Gastrocnemius medialis (tissue), 4 donors: ENCODE measurements around the gene INF2. TPM values are rescaled to one million over a fixed set of nuclear protein-coding genes. Genes with fewer than 3 reads are reported as not detected.

ENCODE experiments used
- ATAC-seq, 2 donors: fragments of 150-250 bp; one replicate each; pipeline ENCODE4 v1.9.1; 2016
- DNase-seq, 2 donors: peaks; one replicate each; pipeline ENCODE4 v3.0.0-alpha.2; 2019
- H3K27ac ChIP-seq, 4 donors: fragments of 200-600 bp; sonication (generic); 1 replicate in 1 of 4; 2 replicates in 3 of 4; pipeline ENCODE4 v1.5.1; 2016 to 2018; ENCODE audit warnings: mild to moderate bottlenecking in 2 of 4, moderate library complexity in 1 of 4
- H3K27me3 ChIP-seq, 3 donors: fragments of 200-600 bp; sonication (generic) in 2 of 3; 1 replicate in 1 of 3; 2 replicates in 2 of 3; pipeline versions ENCODE4 v1.5.1 to v1.6.0; 2016 to 2019; ENCODE audit warnings: mild to moderate bottlenecking in 1 of 3, moderate library complexity in 1 of 3
- H3K36me3 ChIP-seq, 2 donors: fragments of 200-600 bp; sonication (generic) in 1 of 2; one replicate each; pipeline ENCODE4 v1.5.1; 2017 to 2018
- H3K4me1 ChIP-seq, 2 donors: fragments of 200-600 bp; sonication (generic) in 1 of 2; one replicate each; pipeline ENCODE4 v1.5.1; 2016 to 2017; ENCODE audit warnings: mild to moderate bottlenecking in 2 of 2
- H3K4me3 ChIP-seq, 4 donors: fragments of 200-600 bp; sonication (generic) in 3 of 4; 1 replicate in 1 of 4; 2 replicates in 3 of 4; pipeline ENCODE4 v1.5.1; 2016 to 2019; ENCODE audit warnings: mild to moderate bottlenecking in 2 of 4
- H3K9me3 ChIP-seq, 3 donors: fragments of 200-600 bp; sonication (generic) in 2 of 3; 1 replicate in 1 of 3; 2 replicates in 2 of 3; pipeline ENCODE4 v1.5.1; 2016 to 2019
- CTCF ChIP-seq, 5 experiments: fragments of 450-650 bp in 3 of 5; fragments of 200-600 bp in 2 of 5; sonication (generic) in 2 of 5; IDR thresholded peaks in 4 of 5; conservative IDR thresholded peaks in 1 of 5; 1 replicate in 4 of 5; 2 replicates in 1 of 5; pipeline ENCODE4 v1.5.1; 2016 to 2019; ENCODE audit warnings: antibody characterized with exemption in 5 of 5, mild to moderate bottlenecking in 3 of 5, moderate library complexity in 3 of 5
- POLR2A ChIP-seq, 2 donors: fragments of 450-650 bp; IDR thresholded peaks; one replicate each; pipeline ENCODE4 v1.6.1; 2017; ENCODE audit warnings: antibody characterized with exemption in 2 of 2, mild to moderate bottlenecking in 2 of 2, moderate library complexity in 2 of 2
- in situ Hi-C, 4 donors: fragments of 200-750 bp; cut with MboI; loops; one replicate each; pipeline versions ENCODE4 v1.15.0 to v1.8.0; 2017; ENCODE audit warnings: low sequenced_read_pairs in 4 of 4
- intact Hi-C: fragments of 100-400 bp; cut with DNase I; formaldehyde crosslinking; loops from one replicate; pipeline ENCODE4 v1.15.1; 2023; ENCODE audit warnings: low total_unique reads
- total RNA-seq, 4 donors: library from RNA; depleted of rRNA; stranded (reverse); fragments of >200 nt; gene quantifications; one replicate each; pipeline versions ENCODE4 v1.1.0 to v1.2.3, GENCODE V29; 2016

The INF2 gene
- total RNA-seq, 4 donors from 2014 or later = 11.6 to 34.6 (median 19.7) TPM

- DNase-seq = no peak
- Histone ChIP-seq H3K9me3 (no peaks in the 10 kb centered on the region), H3K4me3 (no peak overlapping the region), H3K36me3 (no peaks in the 10 kb centered on the region), H3K4me1 (peaks cover 18 to 28% of the 10 kb centered on the region in 2 donors), H3K27me3 (no peaks in the 10 kb centered on the region), H3K27ac (no peak overlapping the region)
- intact Hi-C loops = no loop called here
- no peak for ATAC-seq
- TF ChIP-seq CTCF (IDR thresholded peaks at IDR 0.05 in 4 of 5, conservative IDR thresholded peaks at IDR 0.05 in 1 of 5) (no peak), POLR2A (IDR thresholded peaks at IDR 0.05) (no peak)
- in situ Hi-C loops = no loop called here
Observed at GRCh38 chr14:104676130-104676693, 13.2 kb upstream of the INF2 start.

- DNase-seq = no peak
- H3K27me3 ChIP-seq = no peaks in the 10 kb centered on the region
- H3K36me3 ChIP-seq = no peaks in the 10 kb centered on the region
- TF ChIP-seq CTCF (IDR thresholded peaks at IDR 0.05 in 4 of 5, conservative IDR thresholded peaks at IDR 0.05 in 1 of 5) = no peak
- TF ChIP-seq POLR2A (IDR thresholded peaks at IDR 0.05) = no peak
- H3K27ac ChIP-seq = peak overlapping the region; percentile 72 to 84 (median 83)
- in situ Hi-C loops (no loop called here), intact Hi-C loops (no loop called here)
- no peak for ATAC-seq
- H3K4me1 ChIP-seq = peaks cover 25 to 35% of the 10 kb centered on the region in 2 donors
- peak overlapping the region; percentile 56 to 67 (median 58) for H3K4me3 ChIP-seq
- no peaks in the 10 kb centered on the region for H3K9me3 ChIP-seq
Observed at GRCh38 chr14:104676694-104677511, 12.5 kb upstream of the INF2 start.

- DNase-seq (peak; percentile 49 to 54), ATAC-seq (peak; percentile 49 to 64)
- TF ChIP-seq CTCF (IDR thresholded peaks at IDR 0.05 in 4 of 5, conservative IDR thresholded peaks at IDR 0.05 in 1 of 5) = no peak
- peak; percentile 33 to 51 for TF ChIP-seq POLR2A (IDR thresholded peaks at IDR 0.05)
- no peaks in the 10 kb centered on the region for H3K36me3 ChIP-seq
- intact Hi-C loops = no loop called here
- peak overlapping the region; percentile 56 to 67 (median 58) for H3K4me3 ChIP-seq
- H3K27ac ChIP-seq = peak overlapping the region; percentile 72 to 84 (median 83)
- H3K4me1 ChIP-seq = peaks cover 31 to 40% of the 10 kb centered on the region in 2 donors
- in situ Hi-C loops = no loop called here
- H3K9me3 ChIP-seq = no peaks in the 10 kb centered on the region
- no peaks in the 10 kb centered on the region for H3K27me3 ChIP-seq
Observed at GRCh38 chr14:104677512-104678332, 11.7 kb upstream of the INF2 start.

GRCh38 chr14:104678346-104678745, 11.1 kb upstream of the INF2 start:
- H3K4me1 ChIP-seq = peaks cover 31 to 40% of the 10 kb centered on the region in 2 donors

More at GRCh38 chr14:104678346-104678745, 11.1 kb upstream of the INF2 start:
- H3K9me3 ChIP-seq = no peaks in the 10 kb centered on the region
- no peaks in the 10 kb centered on the region for H3K27me3 ChIP-seq
- TF ChIP-seq POLR2A (IDR thresholded peaks at IDR 0.05) (no peak), CTCF (IDR thresholded peaks at IDR 0.05 in 4 of 5, conservative IDR thresholded peaks at IDR 0.05 in 1 of 5) (no peak)
- H3K36me3 ChIP-seq = no peaks in the 10 kb centered on the region
- H3K4me3 ChIP-seq = peak overlapping the region; percentile 56 to 67 (median 58)
- intact Hi-C loops (no loop called here), in situ Hi-C loops (no loop called here)
- no peak for ATAC-seq
- DNase-seq = no peak
- H3K27ac ChIP-seq = peak overlapping the region; percentile 72 to 84 (median 83)
